Loucy (cell line): ENCODE results near the gene SLC25A13.

ENCODE experiments used
- EZH2phosphoT487 ChIP-seq: fragments of 200-600 bp; IDR thresholded peaks from 2 replicates; pipeline ENCODE4 v1.6.1; 2018; ENCODE audit warnings: antibody characterized with exemption, mild to moderate bottlenecking, moderate library complexity, borderline replicate concordance
- TF ChIP-seq, protein P1 (sequence below): fragments of 200-600 bp; sonication (generic); conservative IDR thresholded peaks from 2 replicates; pipeline ENCODE4 v1.5.1; 2014; ENCODE audit warnings: mild to moderate bottlenecking, antibody characterized with exemption, low read length

GRCh38 chr7:96228760-96229159 is 93.1 kb downstream of the SLC25A13 start:
- TF ChIP-seq, protein P1, sequence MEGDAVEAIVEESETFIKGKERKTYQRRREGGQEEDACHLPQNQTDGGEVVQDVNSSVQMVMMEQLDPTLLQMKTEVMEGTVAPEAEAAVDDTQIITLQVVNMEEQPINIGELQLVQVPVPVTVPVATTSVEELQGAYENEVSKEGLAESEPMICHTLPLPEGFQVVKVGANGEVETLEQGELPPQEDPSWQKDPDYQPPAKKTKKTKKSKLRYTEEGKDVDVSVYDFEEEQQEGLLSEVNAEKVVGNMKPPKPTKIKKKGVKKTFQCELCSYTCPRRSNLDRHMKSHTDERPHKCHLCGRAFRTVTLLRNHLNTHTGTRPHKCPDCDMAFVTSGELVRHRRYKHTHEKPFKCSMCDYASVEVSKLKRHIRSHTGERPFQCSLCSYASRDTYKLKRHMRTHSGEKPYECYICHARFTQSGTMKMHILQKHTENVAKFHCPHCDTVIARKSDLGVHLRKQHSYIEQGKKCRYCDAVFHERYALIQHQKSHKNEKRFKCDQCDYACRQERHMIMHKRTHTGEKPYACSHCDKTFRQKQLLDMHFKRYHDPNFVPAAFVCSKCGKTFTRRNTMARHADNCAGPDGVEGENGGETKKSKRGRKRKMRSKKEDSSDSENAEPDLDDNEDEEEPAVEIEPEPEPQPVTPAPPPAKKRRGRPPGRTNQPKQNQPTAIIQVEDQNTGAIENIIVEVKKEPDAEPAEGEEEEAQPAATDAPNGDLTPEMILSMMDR: no peak
- TF ChIP-seq EZH2phosphoT487: no peak
